GM10266 (cell line): ENCODE results near the gene TINAG.

Experiments
- DNase-seq: peaks from one replicate; pipeline ENCODE4 v3.0.0; 2012; ENCODE audit errors: extremely low spot score
- TF ChIP-seq, protein P1 (sequence below): IDR thresholded peaks from 2 replicates; pipeline ENCODE4 v1.5.1; 2012; ENCODE audit warnings: mild to moderate bottlenecking, low read depth; ENCODE audit not compliant: control insufficient read depth, insufficient read depth; ENCODE audit errors: missing control alignments

The TINAG gene

DNA sequence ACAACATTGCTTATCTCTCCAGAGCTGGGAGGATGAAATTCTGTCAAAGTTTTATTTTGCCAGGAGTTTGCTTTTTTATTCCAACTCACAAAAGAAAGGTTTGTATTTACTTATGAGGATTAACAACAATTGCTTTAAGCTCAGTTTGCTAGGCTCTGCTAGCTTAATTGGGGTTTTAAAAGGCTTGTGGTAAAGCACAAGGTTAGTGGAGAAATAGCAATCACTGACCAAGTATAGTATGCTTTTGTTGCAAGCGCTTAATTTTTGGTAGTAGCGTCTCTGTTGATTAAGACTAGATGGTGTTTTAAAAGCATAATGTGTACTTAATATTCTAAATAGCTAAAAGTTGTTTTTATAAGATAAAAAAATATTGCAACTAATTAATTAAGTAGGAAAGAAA is 45.7 kb downstream of the TINAG start:
- TF ChIP-seq, protein P1, sequence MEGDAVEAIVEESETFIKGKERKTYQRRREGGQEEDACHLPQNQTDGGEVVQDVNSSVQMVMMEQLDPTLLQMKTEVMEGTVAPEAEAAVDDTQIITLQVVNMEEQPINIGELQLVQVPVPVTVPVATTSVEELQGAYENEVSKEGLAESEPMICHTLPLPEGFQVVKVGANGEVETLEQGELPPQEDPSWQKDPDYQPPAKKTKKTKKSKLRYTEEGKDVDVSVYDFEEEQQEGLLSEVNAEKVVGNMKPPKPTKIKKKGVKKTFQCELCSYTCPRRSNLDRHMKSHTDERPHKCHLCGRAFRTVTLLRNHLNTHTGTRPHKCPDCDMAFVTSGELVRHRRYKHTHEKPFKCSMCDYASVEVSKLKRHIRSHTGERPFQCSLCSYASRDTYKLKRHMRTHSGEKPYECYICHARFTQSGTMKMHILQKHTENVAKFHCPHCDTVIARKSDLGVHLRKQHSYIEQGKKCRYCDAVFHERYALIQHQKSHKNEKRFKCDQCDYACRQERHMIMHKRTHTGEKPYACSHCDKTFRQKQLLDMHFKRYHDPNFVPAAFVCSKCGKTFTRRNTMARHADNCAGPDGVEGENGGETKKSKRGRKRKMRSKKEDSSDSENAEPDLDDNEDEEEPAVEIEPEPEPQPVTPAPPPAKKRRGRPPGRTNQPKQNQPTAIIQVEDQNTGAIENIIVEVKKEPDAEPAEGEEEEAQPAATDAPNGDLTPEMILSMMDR: no peak

DNA sequence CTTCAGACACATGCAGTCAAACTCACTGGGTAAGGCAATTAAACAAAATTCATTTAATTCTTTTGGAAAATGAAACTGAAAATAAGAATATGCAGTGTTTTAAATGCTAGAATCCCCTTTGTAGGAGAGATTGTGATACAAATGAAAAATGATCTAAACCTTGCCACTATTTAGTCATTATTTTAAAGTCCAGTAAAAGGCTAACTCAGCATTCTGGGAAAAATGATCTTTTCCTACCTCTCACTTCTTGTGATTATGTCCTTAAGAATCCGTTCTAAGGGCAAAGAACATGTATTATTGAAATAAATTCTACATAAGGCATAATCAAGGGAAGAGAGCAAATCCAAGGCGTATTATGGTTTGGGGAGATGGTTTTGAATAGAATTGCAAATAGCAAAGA is 46.4 kb downstream of the TINAG start:
- TF ChIP-seq, protein P1: no peak
- no peak for DNase-seq

More for the DNA sequence above, 45.7 kb downstream of the TINAG start:
- DNase-seq: no peak

DNA sequence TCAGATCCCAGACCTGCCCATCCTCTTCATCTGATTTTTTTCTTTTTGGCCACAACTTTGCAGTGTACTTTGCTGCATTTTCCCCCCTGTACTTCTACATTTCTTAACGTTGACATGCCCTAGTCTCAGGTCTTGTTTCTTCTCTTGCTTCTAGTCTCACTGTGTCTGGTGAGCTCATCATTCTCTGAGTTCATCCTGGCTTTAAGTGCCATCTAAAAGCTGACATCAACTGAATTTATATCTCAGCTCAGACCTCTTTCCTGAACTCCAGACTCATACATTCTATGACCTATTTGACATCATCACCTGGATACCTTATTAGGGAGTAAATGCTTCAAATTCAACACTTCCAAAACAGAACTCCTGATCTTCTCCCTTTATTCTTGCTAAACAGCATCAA is 48.9 kb downstream of the TINAG start:
- TF ChIP-seq, protein P1: no peak

DNA sequence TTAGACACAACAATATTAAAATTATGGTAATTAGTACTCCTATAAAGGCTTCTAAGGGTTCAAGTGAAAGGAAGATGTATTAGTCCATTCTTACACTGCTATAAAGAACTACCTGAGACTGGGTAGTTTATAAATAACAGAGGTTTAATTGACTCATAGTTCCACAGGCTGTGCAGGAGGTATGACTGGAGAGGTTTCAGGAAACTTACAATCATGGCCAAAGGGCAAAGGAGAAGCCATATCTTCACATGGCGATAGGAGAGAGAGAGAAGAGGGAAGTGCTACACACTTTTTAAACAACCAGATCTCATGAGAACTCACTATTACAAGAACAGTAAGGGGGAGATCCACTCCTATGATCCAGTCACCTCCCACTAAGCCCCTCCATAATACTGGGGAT is 52.9 kb downstream of the TINAG start:
- TF ChIP-seq, protein P1: no peak
- DNase-seq: no peak

More for the DNA sequence above, 48.9 kb downstream of the TINAG start:
- no peak for DNase-seq

DNA sequence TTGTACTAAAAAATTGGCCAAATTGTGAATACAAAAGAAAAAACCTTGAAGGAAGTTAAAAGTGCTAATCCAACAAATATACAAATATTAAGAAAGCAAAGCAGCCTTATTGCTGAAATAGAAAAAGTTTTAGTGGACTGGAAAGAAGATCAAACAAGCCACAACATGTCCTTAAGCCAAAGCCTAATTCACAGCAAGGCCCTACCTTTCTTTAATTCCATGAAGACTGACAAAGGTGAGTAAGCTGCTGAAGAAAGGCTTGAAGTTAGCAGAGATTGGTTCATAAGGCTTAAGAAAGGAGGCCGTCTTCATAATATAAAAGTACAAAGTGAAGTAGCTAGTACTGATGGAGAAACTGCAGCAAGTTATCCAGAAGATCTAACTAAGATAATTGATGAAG is 53.5 kb downstream of the TINAG start:
- TF ChIP-seq, protein P1: no peak
- DNase-seq: no peak

DNA sequence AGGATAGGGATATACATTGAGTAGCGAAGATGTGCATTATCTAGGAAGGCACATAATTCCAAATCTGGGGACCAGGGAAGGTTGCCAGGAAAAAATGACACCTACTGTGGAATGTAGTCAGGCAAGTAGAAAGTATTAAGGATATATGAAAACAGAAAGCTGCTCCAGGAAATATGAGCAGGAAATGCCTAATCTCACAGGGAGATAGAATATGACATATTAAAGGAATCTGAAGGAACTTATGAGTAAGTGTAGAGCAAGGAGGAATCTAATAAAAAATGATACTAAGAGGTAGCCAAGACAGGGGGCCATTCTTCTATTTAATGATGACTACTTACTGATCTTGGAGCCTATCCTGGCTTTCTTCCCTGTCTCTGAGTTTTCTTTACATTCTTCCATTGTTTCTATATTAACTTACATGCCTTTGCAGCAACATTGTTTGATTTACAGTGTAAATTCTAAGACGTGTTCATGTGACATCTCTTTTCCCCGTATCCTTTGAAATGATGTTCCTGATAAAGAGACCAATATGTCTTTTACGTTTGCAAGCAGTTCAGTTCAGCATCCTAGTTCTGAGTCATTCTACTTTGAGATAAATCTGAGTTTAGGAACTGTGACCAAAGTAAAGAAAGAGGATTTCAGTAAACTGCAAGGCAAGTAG is 58.6 kb downstream of the TINAG start:
- DNase-seq: no peak
- TF ChIP-seq, protein P1: no peak

DNA sequence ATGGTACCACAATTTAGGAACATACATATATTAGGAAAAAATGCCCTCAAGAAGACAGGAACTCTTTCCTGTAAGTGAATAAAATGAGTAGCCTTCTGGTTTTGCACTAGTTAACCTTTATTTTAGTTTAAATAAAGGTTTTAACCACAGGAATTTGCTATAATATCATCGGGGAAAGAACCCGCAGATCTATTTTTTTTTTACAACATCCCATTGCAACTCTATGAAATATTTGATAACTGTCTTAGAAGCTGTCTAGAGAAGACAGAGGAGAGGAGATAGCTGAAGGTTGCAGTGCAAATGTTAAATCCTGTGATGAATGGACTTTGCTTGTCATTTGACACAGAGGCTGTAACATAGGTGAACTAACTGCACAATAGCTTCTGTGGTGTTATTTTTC is 69.5 kb downstream of the TINAG start:
- DNase-seq: no peak
- TF ChIP-seq, protein P1: no peak
